Measurements from ENCODE around the gene PACSIN1. TPM values are rescaled to one million over a fixed set of nuclear protein-coding genes. Genes with fewer than 3 reads are reported as not detected.

PACSIN1 gene
- total RNA-seq, 1 experiment from 2014 or later: 5.0 TPM

DNA sequence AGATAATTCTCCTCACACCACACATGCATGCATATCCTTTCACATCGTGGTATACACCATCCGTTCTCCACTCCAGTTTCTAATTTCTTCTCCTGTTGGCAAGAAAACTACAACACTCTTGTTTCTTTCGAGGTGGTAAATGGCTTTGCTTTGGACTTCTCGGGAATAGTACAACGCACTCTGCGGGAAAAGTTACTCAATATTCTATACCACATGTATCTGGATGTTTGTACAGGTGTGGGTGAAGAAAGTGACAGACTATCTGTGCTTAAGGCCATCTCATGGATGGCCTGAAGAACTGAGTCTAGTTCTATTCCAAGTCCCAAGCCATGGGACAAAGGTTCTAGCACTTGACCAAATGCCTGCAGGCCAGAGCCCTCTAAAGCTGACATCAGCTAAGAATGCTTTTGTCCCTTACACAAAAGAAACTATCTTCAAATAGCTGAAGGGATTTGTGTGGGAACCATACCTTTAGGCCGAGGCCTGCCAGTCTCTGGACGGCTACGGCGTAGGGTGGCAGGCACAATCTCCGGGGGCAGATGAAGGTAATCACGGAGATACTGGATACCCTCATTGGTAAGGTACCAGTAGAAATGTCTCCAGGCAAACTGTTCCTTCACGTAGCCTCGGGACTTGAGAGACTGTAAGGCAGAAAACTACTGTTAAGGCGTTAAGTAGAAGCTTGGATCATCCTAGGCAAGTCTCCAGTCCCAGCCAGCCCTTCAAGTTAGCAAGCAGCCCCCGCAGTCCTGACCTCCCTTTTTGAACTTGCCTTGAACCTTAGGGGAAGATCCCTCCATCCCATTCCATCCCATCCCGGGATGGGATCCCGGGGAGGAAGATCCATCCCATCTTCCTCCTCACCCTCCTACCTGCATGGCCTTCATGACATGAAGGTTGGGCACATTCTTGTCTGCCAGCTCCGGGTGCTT lies 41.4 kb upstream of the PACSIN1 start:
- H3K4me3 ChIP-seq (replicated peaks in 1 of 2; ENCODE audit: low read depth in 1 of 2, low read length in 2 of 2): peak overlapping the region; percentile 75 to 98
- H3K9me2 ChIP-seq (ENCODE audit: insufficient read depth): no peaks in the 10 kb centered on the region
- RAD21 ChIA-PET (ENCODE audit: low non-redundant PET in 1 of 2, low total read pairs in 2 of 2, uncharacterized antibody in 2 of 2, unreplicated experiment in 2 of 2): no interaction called here
- peaks cover 6% of the 10 kb centered on the region; the same call in 1 of the 2 replicates for H4K20me1 ChIP-seq (ENCODE audit: insufficient read depth)
- ATAC-seq: no peak
- H3K36me3 ChIP-seq (ENCODE audit: control insufficient read depth in 1 of 2, insufficient read depth in 2 of 2, low read length in 2 of 2): peaks cover 46 to 55% of the 10 kb centered on the region in 2 experiments
- H3K4me2 ChIP-seq (ENCODE audit: low read length): peak overlapping the region; percentile 89
- H3K27me3 ChIP-seq (ENCODE audit: insufficient read depth, low read length): no peaks in the 10 kb centered on the region
- intact Hi-C loops (cut with micrococcal nuclease): no loop called here
- H3K79me2 ChIP-seq (ENCODE audit: insufficient read depth, low read length): peaks cover 64% of the 10 kb centered on the region
- POLR2A ChIA-PET: interaction anchor here (0.7 to 2.9 kb wide), 2 partner anchors 9 to 45 kb away, joined by 3 to 20 read pairs; no protein-coding TSS in a partner anchor
- H2AFZ ChIP-seq (ENCODE audit: low read depth, low read length, poor library complexity, severe bottlenecking): no peak overlapping the region
- CTCF ChIA-PET: no interaction called here
- H3K27ac ChIP-seq (ENCODE audit: low read depth, low read length): peak overlapping the region; percentile 85
- no peak for DNase-seq (ENCODE audit: low read depth, low spot score)
- TF ChIP-seq, protein P1, sequence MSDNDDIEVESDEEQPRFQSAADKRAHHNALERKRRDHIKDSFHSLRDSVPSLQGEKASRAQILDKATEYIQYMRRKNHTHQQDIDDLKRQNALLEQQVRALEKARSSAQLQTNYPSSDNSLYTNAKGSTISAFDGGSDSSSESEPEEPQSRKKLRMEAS (IDR thresholded peaks at IDR 0.05): peak; percentile 19; the same call in 1 of the 2 replicates
- no peak for TF ChIP-seq CTCF (IDR thresholded peaks at IDR 0.05 in 2 of 3, conservative IDR thresholded peaks at IDR 0.05 in 1 of 3; ENCODE audit: borderline replicate concordance in 1 of 3, insufficient read depth in 1 of 3, low read depth in 2 of 3, low read length in 2 of 3)
- TF ChIP-seq POLR2AphosphoS5 (IDR thresholded peaks at IDR 0.05; ENCODE audit: low read depth, low read length): peak; percentile 8; the same call in 1 of the 2 replicates
- peaks cover 0 to 21% of the 10 kb centered on the region in 2 experiments; a peak in 3 of 4 replicates for H3K4me1 ChIP-seq (ENCODE audit: control insufficient read depth in 1 of 2, insufficient read depth in 2 of 2, low read length in 2 of 2)
- BruUV-seq (replicated peaks): no TSS peak
- H3K9ac ChIP-seq (ENCODE audit: low read length): peak overlapping the region; percentile 100
- H3K9me3 ChIP-seq (ENCODE audit: control insufficient read depth in 1 of 2, insufficient read depth in 1 of 2, low read depth in 1 of 2, low read length in 2 of 2): no peaks in the 10 kb centered on the region

DNA sequence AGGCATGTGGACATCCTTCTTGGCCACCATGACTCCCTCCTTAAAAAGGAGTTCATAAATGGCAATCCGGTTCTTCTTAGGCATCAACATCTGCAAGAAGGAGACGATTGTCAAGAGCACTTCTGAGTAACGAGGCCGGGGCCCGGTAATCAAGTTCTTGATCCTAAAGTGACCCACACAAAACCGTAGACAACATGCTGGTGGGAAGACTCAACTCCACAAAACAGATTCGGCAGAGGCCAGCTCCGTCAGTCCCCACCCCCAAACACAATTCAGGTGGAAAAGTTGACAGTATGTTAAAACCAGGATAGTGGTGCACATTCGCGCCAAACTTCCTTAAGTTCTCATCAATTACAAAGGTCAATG lies 40.8 kb upstream of the PACSIN1 start:
- ATAC-seq: no peak
- H3K9me2 ChIP-seq (ENCODE audit: insufficient read depth): no peaks in the 10 kb centered on the region

More for the DNA sequence above, 40.8 kb upstream of the PACSIN1 start:
- no peaks in the 10 kb centered on the region for H3K27me3 ChIP-seq (ENCODE audit: insufficient read depth, low read length)
- ChIA-PET POLR2A (interaction anchor here (2.9 kb wide), 1 partner anchor 9 kb away, joined by 20 read pairs; no protein-coding TSS in a partner anchor), RAD21 (ENCODE audit: low non-redundant PET in 1 of 2, low total read pairs in 2 of 2, uncharacterized antibody in 2 of 2, unreplicated experiment in 2 of 2) (no interaction called here), CTCF (no interaction called here)
- no peak overlapping the region for H2AFZ ChIP-seq (ENCODE audit: low read depth, low read length, poor library complexity, severe bottlenecking)
- H3K27ac ChIP-seq (ENCODE audit: low read depth, low read length): peak overlapping the region; percentile 85
- peaks cover 41 to 49% of the 10 kb centered on the region in 2 experiments for H3K36me3 ChIP-seq (ENCODE audit: control insufficient read depth in 1 of 2, insufficient read depth in 2 of 2, low read length in 2 of 2)
- DNase-seq (ENCODE audit: low read depth, low spot score): no peak
- peak overlapping the region; percentile 100 for H3K9ac ChIP-seq (ENCODE audit: low read length)
- peak overlapping the region; percentile 75 to 98 for H3K4me3 ChIP-seq (replicated peaks in 1 of 2; ENCODE audit: low read depth in 1 of 2, low read length in 2 of 2)
- H3K4me2 ChIP-seq (ENCODE audit: low read length): peak overlapping the region; percentile 89
- H3K9me3 ChIP-seq (ENCODE audit: control insufficient read depth in 1 of 2, insufficient read depth in 1 of 2, low read depth in 1 of 2, low read length in 2 of 2): no peaks in the 10 kb centered on the region
- peaks cover 58% of the 10 kb centered on the region for H3K79me2 ChIP-seq (ENCODE audit: insufficient read depth, low read length)
- peaks cover 0 to 21% of the 10 kb centered on the region in 2 experiments; a peak in 3 of 4 replicates for H3K4me1 ChIP-seq (ENCODE audit: control insufficient read depth in 1 of 2, insufficient read depth in 2 of 2, low read length in 2 of 2)
- TF ChIP-seq ZFX (IDR thresholded peaks at IDR 0.05) (no peak), CEBPB (IDR thresholded peaks at IDR 0.05; ENCODE audit: low read depth) (no peak), YY1 (IDR thresholded peaks at IDR 0.05; ENCODE audit: extremely low read depth, insufficient replicate concordance, low read depth, low read length) (no peak), RAD21 (IDR thresholded peaks at IDR 0.05; ENCODE audit: low read depth) (no peak), SP1 (IDR thresholded peaks at IDR 0.05; ENCODE audit: low read depth) (no peak), FOSL1 (IDR thresholded peaks at IDR 0.05; ENCODE audit: low read depth) (no peak)
- BruUV-seq (replicated peaks): no TSS peak
- peaks cover 6% of the 10 kb centered on the region; the same call in 1 of the 2 replicates for H4K20me1 ChIP-seq (ENCODE audit: insufficient read depth)
- intact Hi-C loops (cut with micrococcal nuclease): no loop called here
